Measurements from ENCODE around the gene RAB29.
A peak's percentile ranks its signal among the peaks of the same experiment; 100 is the strongest.

RAB29 gene

DNA sequence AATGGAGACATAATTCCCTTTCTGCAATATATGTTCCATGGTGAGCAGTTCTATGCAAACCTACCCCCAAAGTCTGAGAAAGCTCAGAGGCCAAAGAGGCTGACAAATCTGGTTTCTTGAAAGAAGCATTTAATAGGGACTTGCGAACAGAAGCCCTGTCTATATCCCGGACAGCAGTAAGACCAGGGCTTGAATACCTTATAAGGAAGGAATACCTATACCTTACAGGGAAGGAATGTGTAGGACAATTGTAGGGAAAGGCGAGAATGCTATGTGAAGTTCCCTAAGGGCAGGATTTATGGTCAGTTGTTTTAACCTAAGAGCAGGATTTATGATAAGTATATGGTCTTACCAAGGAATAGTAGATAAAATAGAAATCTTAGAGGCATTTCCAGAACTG is 42.7 kb upstream of the RAB29 start:
- H3K4me2 ChIP-seq (ENCODE audit: insufficient read depth, low read length, poor library complexity, severe bottlenecking) = no peak overlapping the region
- no peak overlapping the region for H3K4me3 ChIP-seq (ENCODE audit: low read length in 2 of 2)
- no peak for DNase-seq (ENCODE audit: low spot score)
- no peak overlapping the region for H3K4ac ChIP-seq (ENCODE audit: low read length)
- H3K23ac ChIP-seq (ENCODE audit: low read depth, low read length, poor library complexity) = no peak overlapping the region
- H3K14ac ChIP-seq (ENCODE audit: low read length) = no peak overlapping the region
- H3K9me3 ChIP-seq (replicated peaks in 1 of 2; ENCODE audit: control insufficient read depth in 2 of 2, insufficient read depth in 1 of 2, low read depth in 1 of 2, low read length in 2 of 2) = no peaks in the 10 kb centered on the region
- H2BK12ac ChIP-seq (ENCODE audit: low read length) = no peak overlapping the region
- H3K4me1 ChIP-seq (ENCODE audit: control insufficient read depth in 2 of 2, insufficient read depth in 1 of 2, low read depth in 1 of 2, low read length in 2 of 2) = peaks cover 6 to 18% of the 10 kb centered on the region in 2 donors
- no peak overlapping the region for H2BK5ac ChIP-seq (ENCODE audit: low read length)
- H3K27ac ChIP-seq (replicated peaks; ENCODE audit: low read length) = no peak overlapping the region
- WGBS, 2 donors (ENCODE audit: extremely low coverage in 2 of 2, insufficient read length in 2 of 2, insufficient replicate concordance in 1 of 2) = no CpG with 5 or more reads among the region's 3 CpGs
- no peak overlapping the region for H3K9ac ChIP-seq (ENCODE audit: low read depth, low read length, poor library complexity)
- H3K79me1 ChIP-seq (ENCODE audit: low read depth, low read length) = no peaks in the 10 kb centered on the region
- H2AK5ac ChIP-seq (ENCODE audit: low read depth, low read length) = no peak overlapping the region
- no peaks in the 10 kb centered on the region for H3K27me3 ChIP-seq (ENCODE audit: control insufficient read depth in 3 of 3, insufficient read depth in 3 of 3, low read depth in 1 of 3, low read length in 3 of 3)
- H4K91ac ChIP-seq (ENCODE audit: low read depth, low read length, poor library complexity) = no peak overlapping the region
- no peak overlapping the region for H2AFZ ChIP-seq (ENCODE audit: low read length)
- H4K8ac ChIP-seq (ENCODE audit: low read depth, low read length) = no peak overlapping the region
- no peak overlapping the region for H2BK120ac ChIP-seq (ENCODE audit: low read depth, low read length)
- no peaks in the 10 kb centered on the region for H3K36me3 ChIP-seq (replicated peaks in 1 of 2; ENCODE audit: control insufficient read depth in 2 of 2, insufficient read depth in 2 of 2, low read length in 2 of 2)
- H2BK15ac ChIP-seq (ENCODE audit: low read length) = no peak overlapping the region
- no peak overlapping the region for H3K18ac ChIP-seq (ENCODE audit: low read length)

DNA sequence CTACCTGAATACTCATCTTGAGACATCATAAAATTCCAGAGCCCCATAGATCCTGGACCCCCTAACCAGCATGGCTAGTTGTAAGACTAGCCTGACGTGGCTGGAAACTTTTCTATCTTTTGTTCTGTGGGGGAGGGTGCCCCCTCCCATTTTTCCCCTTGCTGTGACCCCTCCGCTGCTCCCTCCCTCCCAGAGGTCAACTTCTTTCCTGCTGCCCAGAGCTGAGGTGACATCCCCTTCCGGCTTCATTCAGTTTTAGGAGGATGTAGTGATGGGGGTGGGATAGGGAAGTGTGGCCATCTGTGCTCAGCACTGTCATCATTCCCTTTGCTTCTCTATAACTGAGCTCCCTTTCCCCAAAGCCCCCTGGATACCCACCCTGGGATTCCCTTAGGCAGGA is 42.1 kb upstream of the RAB29 start:
- Histone ChIP-seq H2BK12ac (ENCODE audit: low read length) (no peak overlapping the region), H2BK5ac (ENCODE audit: low read length) (no peak overlapping the region), H2AFZ (ENCODE audit: low read length) (peak overlapping the region; percentile 14), H3K4me2 (ENCODE audit: insufficient read depth, low read length, poor library complexity, severe bottlenecking) (no peak overlapping the region), H4K8ac (ENCODE audit: low read depth, low read length) (no peak overlapping the region), H3K18ac (ENCODE audit: low read length) (no peak overlapping the region), H3K4ac (ENCODE audit: low read length) (no peak overlapping the region), H3K14ac (ENCODE audit: low read length) (no peak overlapping the region), H3K9ac (ENCODE audit: low read depth, low read length, poor library complexity) (no peak overlapping the region), H4K91ac (ENCODE audit: low read depth, low read length, poor library complexity) (no peak overlapping the region), H3K79me1 (ENCODE audit: low read depth, low read length) (no peaks in the 10 kb centered on the region), H2AK5ac (ENCODE audit: low read depth, low read length) (peak overlapping the region; percentile 34), H3K4me1 (ENCODE audit: control insufficient read depth in 2 of 2, insufficient read depth in 1 of 2, low read depth in 1 of 2, low read length in 2 of 2) (peaks cover 6 to 18% of the 10 kb centered on the region in 2 donors), H3K36me3 (replicated peaks in 1 of 2; ENCODE audit: control insufficient read depth in 2 of 2, insufficient read depth in 2 of 2, low read length in 2 of 2) (no peaks in the 10 kb centered on the region), H3K9me3 (replicated peaks in 1 of 2; ENCODE audit: control insufficient read depth in 2 of 2, insufficient read depth in 1 of 2, low read depth in 1 of 2, low read length in 2 of 2) (no peaks in the 10 kb centered on the region), H2BK120ac (ENCODE audit: low read depth, low read length) (no peak overlapping the region), H3K23ac (ENCODE audit: low read depth, low read length, poor library complexity) (no peak overlapping the region), H2BK15ac (ENCODE audit: low read length) (no peak overlapping the region), H3K4me3 (ENCODE audit: low read length in 2 of 2) (no peak overlapping the region), H3K27me3 (ENCODE audit: control insufficient read depth in 3 of 3, insufficient read depth in 3 of 3, low read depth in 1 of 3, low read length in 3 of 3) (no peaks in the 10 kb centered on the region), H3K27ac (replicated peaks; ENCODE audit: low read length) (no peak overlapping the region)
- WGBS, 2 donors (ENCODE audit: extremely low coverage in 2 of 2, insufficient read length in 2 of 2, insufficient replicate concordance in 1 of 2) = no CpG with 5 or more reads among the region's 3 CpGs
- DNase-seq (ENCODE audit: low spot score) = no peak

DNA sequence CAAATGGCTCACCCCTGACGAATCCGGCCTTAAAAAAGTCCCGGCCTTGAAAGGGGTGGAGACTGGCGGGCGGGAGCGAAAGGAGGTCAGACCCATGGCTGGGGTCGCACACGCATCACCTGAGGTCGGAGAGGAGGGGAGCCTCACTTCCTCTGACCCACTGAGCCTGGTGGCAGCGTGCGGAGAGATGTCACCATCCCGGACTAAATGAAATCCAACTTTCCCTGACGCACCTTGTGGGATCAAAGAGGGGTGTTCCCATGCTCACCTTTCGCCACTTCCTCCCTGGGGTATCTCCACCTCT is 38.4 kb upstream of the RAB29 start:
- no peaks in the 10 kb centered on the region for H3K9me3 ChIP-seq (replicated peaks in 1 of 2; ENCODE audit: control insufficient read depth in 2 of 2, insufficient read depth in 1 of 2, low read depth in 1 of 2, low read length in 2 of 2)
- H3K36me3 ChIP-seq (replicated peaks in 1 of 2; ENCODE audit: control insufficient read depth in 2 of 2, insufficient read depth in 2 of 2, low read length in 2 of 2) = peaks cover 8 to 19% of the 10 kb centered on the region in 2 donors
- peak overlapping the region; percentile 92 for H3K18ac ChIP-seq (ENCODE audit: low read length)
- no peaks in the 10 kb centered on the region for H3K27me3 ChIP-seq (ENCODE audit: control insufficient read depth in 3 of 3, insufficient read depth in 3 of 3, low read depth in 1 of 3, low read length in 3 of 3)
- no peak overlapping the region for H2BK12ac ChIP-seq (ENCODE audit: low read length)
- DNase-seq (ENCODE audit: low spot score) = no peak
- no peak overlapping the region for H4K91ac ChIP-seq (ENCODE audit: low read depth, low read length, poor library complexity)
- peak overlapping the region; percentile 99 for H2AFZ ChIP-seq (ENCODE audit: low read length)
- peak overlapping the region; percentile 91 for H2BK5ac ChIP-seq (ENCODE audit: low read length)
- H2AK5ac ChIP-seq (ENCODE audit: low read depth, low read length) = no peak overlapping the region
- H4K8ac ChIP-seq (ENCODE audit: low read depth, low read length) = no peak overlapping the region
- H3K27ac ChIP-seq (replicated peaks; ENCODE audit: low read length) = no peak overlapping the region
- H3K4ac ChIP-seq (ENCODE audit: low read length) = no peak overlapping the region
- WGBS, 2 donors (ENCODE audit: extremely low coverage in 2 of 2, insufficient read length in 2 of 2, insufficient replicate concordance in 1 of 2) = no CpG with 5 or more reads among the region's 14 CpGs
- H3K4me3 ChIP-seq (ENCODE audit: low read length in 2 of 2) = peak overlapping the region; percentile 88 to 91
- H3K79me1 ChIP-seq (ENCODE audit: low read depth, low read length) = peaks cover 4% of the 10 kb centered on the region
- no peak overlapping the region for H3K14ac ChIP-seq (ENCODE audit: low read length)
- peak overlapping the region; percentile 92 for H3K4me2 ChIP-seq (ENCODE audit: insufficient read depth, low read length, poor library complexity, severe bottlenecking)
- H3K23ac ChIP-seq (ENCODE audit: low read depth, low read length, poor library complexity) = no peak overlapping the region
- H3K9ac ChIP-seq (ENCODE audit: low read depth, low read length, poor library complexity) = peak overlapping the region; percentile 87
- H2BK120ac ChIP-seq (ENCODE audit: low read depth, low read length) = peak overlapping the region; percentile 21
- H2BK15ac ChIP-seq (ENCODE audit: low read length) = peak overlapping the region; percentile 76
- peaks cover 9 to 25% of the 10 kb centered on the region in 2 donors for H3K4me1 ChIP-seq (ENCODE audit: control insufficient read depth in 2 of 2, insufficient read depth in 1 of 2, low read depth in 1 of 2, low read length in 2 of 2)

DNA sequence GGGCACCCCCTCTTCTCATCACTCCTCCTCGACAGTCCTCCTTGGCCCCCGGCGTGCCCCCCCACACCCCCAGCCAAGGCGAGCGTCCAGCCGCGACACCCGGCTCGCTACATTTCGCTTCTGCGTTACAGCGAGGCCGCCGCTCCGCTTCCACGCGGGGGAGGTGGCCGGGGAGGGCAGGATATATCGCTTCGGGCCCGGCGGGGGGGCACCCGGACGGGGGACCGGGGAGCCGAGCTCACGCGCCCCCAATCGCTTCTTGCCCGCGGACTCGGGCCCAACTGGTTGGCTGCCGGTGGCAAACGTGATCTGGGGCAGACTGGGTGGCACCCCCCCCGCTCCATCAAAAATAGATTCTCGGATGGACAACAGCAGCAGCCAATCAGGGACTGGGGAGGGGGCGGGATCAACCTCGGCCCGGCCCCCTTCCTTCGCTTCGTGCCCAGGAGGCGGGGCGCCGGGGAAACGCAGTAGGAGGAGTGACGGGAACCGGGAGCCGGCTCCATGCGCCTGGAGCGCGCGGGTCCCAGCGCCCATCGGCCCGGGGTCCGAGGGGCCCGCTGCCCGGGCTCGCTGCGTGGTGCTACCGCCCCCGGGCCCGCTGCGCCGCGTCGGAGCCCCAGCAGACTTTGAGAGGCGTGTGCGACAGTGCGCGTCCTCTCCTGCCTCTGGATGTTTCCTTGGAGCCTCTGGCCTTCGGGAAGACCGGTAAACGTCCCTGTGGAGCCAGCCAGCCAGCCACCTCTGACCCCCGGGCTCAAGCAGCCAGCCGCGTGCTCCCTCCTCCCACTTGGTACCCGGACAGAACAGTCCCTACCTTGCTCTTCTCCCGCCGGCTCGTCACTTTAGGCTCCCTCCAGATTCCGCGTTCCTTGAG is 37.8 kb upstream of the RAB29 start, which contains the start of gene SLC41A1:
Gene SLC41A1, minus strand, starts transcription at position 321 of the 877 bp plus-strand sequence. CDS start 2,757 bp downstream, outside the sequence.
- Histone ChIP-seq H3K23ac (ENCODE audit: low read depth, low read length, poor library complexity) (peak within 1 kb of the TSS; percentile 95), H3K4me3 (ENCODE audit: low read length in 2 of 2) (peak within 1 kb of the TSS; percentile 88 to 93), H3K27me3 (ENCODE audit: control insufficient read depth in 3 of 3, insufficient read depth in 3 of 3, low read depth in 1 of 3, low read length in 3 of 3) (no peaks in the 10 kb centered on the region), H3K4me1 (ENCODE audit: control insufficient read depth in 2 of 2, insufficient read depth in 1 of 2, low read depth in 1 of 2, low read length in 2 of 2) (peaks cover 9 to 25% of the 10 kb centered on the region in 2 donors), H3K4me2 (ENCODE audit: insufficient read depth, low read length, poor library complexity, severe bottlenecking) (peak within 1 kb of the TSS; percentile 92), H4K91ac (ENCODE audit: low read depth, low read length, poor library complexity) (peak within 1 kb of the TSS; percentile 94), H2BK120ac (ENCODE audit: low read depth, low read length) (peak within 1 kb of the TSS; percentile 21), H3K79me1 (ENCODE audit: low read depth, low read length) (peaks cover 4% of the 10 kb centered on the region), H4K8ac (ENCODE audit: low read depth, low read length) (no peak within 1 kb of the TSS), H3K9ac (ENCODE audit: low read depth, low read length, poor library complexity) (peak within 1 kb of the TSS; percentile 87), H2AFZ (ENCODE audit: low read length) (peak within 1 kb of the TSS; percentile 99), H2BK15ac (ENCODE audit: low read length) (peak within 1 kb of the TSS; percentile 76), H3K18ac (ENCODE audit: low read length) (peak within 1 kb of the TSS; percentile 96), H2BK5ac (ENCODE audit: low read length) (peak within 1 kb of the TSS; percentile 91), H2AK5ac (ENCODE audit: low read depth, low read length) (no peak within 1 kb of the TSS), H2BK12ac (ENCODE audit: low read length) (no peak within 1 kb of the TSS), H3K9me3 (replicated peaks in 1 of 2; ENCODE audit: control insufficient read depth in 2 of 2, insufficient read depth in 1 of 2, low read depth in 1 of 2, low read length in 2 of 2) (no peaks in the 10 kb centered on the region), H3K36me3 (replicated peaks in 1 of 2; ENCODE audit: control insufficient read depth in 2 of 2, insufficient read depth in 2 of 2, low read length in 2 of 2) (peaks cover 8 to 24% of the 10 kb centered on the region in 2 donors), H3K27ac (replicated peaks; ENCODE audit: low read length) (no peak within 1 kb of the TSS), H3K4ac (ENCODE audit: low read length) (no peak within 1 kb of the TSS), H3K14ac (ENCODE audit: low read length) (peak within 1 kb of the TSS; percentile 85)
- DNase-seq (ENCODE audit: low spot score) = peak; percentile 93
- WGBS, 2 donors (ENCODE audit: extremely low coverage in 2 of 2, insufficient read length in 2 of 2, insufficient replicate concordance in 1 of 2) = no CpG with 5 or more reads among the region's 83 CpGs
